Liver (tissue), 9 donors: ENCODE results near the gene C1QTNF3. TPM values are rescaled to one million over a fixed set of nuclear protein-coding genes. Genes with fewer than 3 reads are reported as not detected.

ENCODE experiments used
- DNase-seq: peaks from one replicate; pipeline ENCODE4 v3.0.0-alpha.2; 2017; ENCODE audit warnings: low spot score
- H3K27ac ChIP-seq, 2 donors: one replicate each; pipeline ENCODE4 v1.7.0; 2013; ENCODE audit warnings: inconsistent platforms in 2 of 2, low read length in 2 of 2, control low read depth in 1 of 2, low read depth in 1 of 2, mild to moderate bottlenecking in 1 of 2
- H3K27me3 ChIP-seq, 4 donors: one replicate each; pipeline versions ENCODE4 v1.6.1 to v1.7.0; 2013; ENCODE audit warnings: low read length in 3 of 4, inconsistent platforms in 1 of 4, mild to moderate bottlenecking in 1 of 4, moderate library complexity in 1 of 4; ENCODE audit not compliant: control insufficient read depth in 4 of 4, insufficient read depth in 4 of 4
- H3K36me3 ChIP-seq, 4 donors: one replicate each; pipeline versions ENCODE4 v1.6.1 to v1.7.0; 2013; ENCODE audit warnings: low read length in 3 of 4, mild to moderate bottlenecking in 3 of 4, low read depth in 1 of 4, moderate library complexity in 1 of 4; ENCODE audit not compliant: control insufficient read depth in 4 of 4, insufficient read depth in 3 of 4
- H3K4me1 ChIP-seq, 4 donors: one replicate each; pipeline versions ENCODE4 v1.6.1 to v1.7.0; 2013; ENCODE audit warnings: low read length in 3 of 4, mild to moderate bottlenecking in 3 of 4, moderate library complexity in 1 of 4; ENCODE audit not compliant: control insufficient read depth in 4 of 4, insufficient read depth in 4 of 4
- H3K4me3 ChIP-seq, 3 donors: one replicate each; pipeline versions ENCODE4 v1.6.1 to v1.7.0; 2013; ENCODE audit warnings: low read length in 3 of 3, control low read depth in 1 of 3, low read depth in 1 of 3, mild to moderate bottlenecking in 1 of 3
- H3K9ac ChIP-seq, 2 donors: one replicate each; pipeline ENCODE4 v1.7.0; 2013; ENCODE audit warnings: low read length in 2 of 2, mild to moderate bottlenecking in 2 of 2, moderate library complexity in 2 of 2, control low read depth in 1 of 2, low read depth in 1 of 2
- H3K9me3 ChIP-seq, 4 donors: one replicate each; pipeline versions ENCODE4 v1.6.1 to v1.7.0; 2013; ENCODE audit warnings: low read length in 3 of 4; ENCODE audit not compliant: control insufficient read depth in 4 of 4
- EGR1 ChIP-seq, 2 donors: IDR thresholded peaks; 2 replicates each; pipeline ENCODE4 v1.6.1; 2016 to 2018; ENCODE audit warnings: antibody characterized with exemption in 2 of 2, low read depth in 2 of 2
- FOXA1 ChIP-seq: IDR thresholded peaks from 2 replicates; pipeline ENCODE4 v1.6.1; 2016; ENCODE audit warnings: antibody characterized with exemption
- FOXA2 ChIP-seq: IDR thresholded peaks from 2 replicates; pipeline ENCODE4 v1.6.1; 2016; ENCODE audit warnings: antibody characterized with exemption
- GABPA ChIP-seq, 2 donors: IDR thresholded peaks in 1 of 2; conservative IDR thresholded peaks in 1 of 2; 2 replicates each; pipeline ENCODE4 v1.6.1; 2016; ENCODE audit warnings: antibody characterized with exemption in 2 of 2, mild to moderate bottlenecking in 1 of 2, moderate library complexity in 1 of 2
- HNF4A ChIP-seq, 2 donors: conservative IDR thresholded peaks; 2 replicates each; pipeline ENCODE4 v1.6.1; 2016; ENCODE audit warnings: antibody characterized with exemption in 2 of 2, mild to moderate bottlenecking in 2 of 2
- HNF4G ChIP-seq: IDR thresholded peaks from 2 replicates; pipeline ENCODE4 v1.6.1; 2016; ENCODE audit warnings: antibody characterized with exemption
- MAX ChIP-seq: IDR thresholded peaks from 2 replicates; pipeline ENCODE4 v1.6.1; 2016; ENCODE audit warnings: antibody characterized with exemption
- NR2F2 ChIP-seq: IDR thresholded peaks from 2 replicates; pipeline ENCODE4 v1.6.1; 2016; ENCODE audit warnings: antibody characterized with exemption
- RAD21 ChIP-seq, 2 donors: IDR thresholded peaks; 2 replicates each; pipeline ENCODE4 v1.6.1; 2016; ENCODE audit warnings: antibody characterized with exemption in 2 of 2, mild to moderate bottlenecking in 2 of 2
- RXRA ChIP-seq, 2 donors: IDR thresholded peaks; 2 replicates each; pipeline ENCODE4 v1.6.1; 2017 to 2018; ENCODE audit warnings: antibody characterized with exemption in 2 of 2, mild to moderate bottlenecking in 1 of 2
- TAF1 ChIP-seq: conservative IDR thresholded peaks from 2 replicates; pipeline ENCODE4 v1.6.1; 2016; ENCODE audit warnings: antibody characterized with exemption, mild to moderate bottlenecking
- YY1 ChIP-seq: IDR thresholded peaks from 2 replicates; pipeline ENCODE4 v1.6.1; 2016; ENCODE audit warnings: antibody characterized with exemption, mild to moderate bottlenecking
- ZBTB33 ChIP-seq: IDR thresholded peaks from 2 replicates; pipeline ENCODE4 v1.6.1; 2016; ENCODE audit warnings: antibody characterized with exemption
- WGBS: extraction: QIAGEN DNeasy Blood & Tissue Kit; methylation state at CpG from one replicate; pipeline ENCODE4 v1.1.7; 2013; 5-methylcytosine and 5-hydroxymethylcytosine counted together
- polyA plus RNA-seq, 2 donors: library from polyadenylated mRNA; stranded (reverse) in 1 of 2; unstranded in 1 of 2; fragments of 200-250 nt in 1 of 2; fragments of >200 nt in 1 of 2; fragmentation: Nextera tagmentation in 1 of 2; extraction: Ambion mirVana in 1 of 2; gene quantifications; one replicate each; pipeline versions ENCODE4 v1.2.1 to v1.2.3, GENCODE V29; 2013 to 2015
- total RNA-seq, 2 donors: library from RNA; depleted of rRNA; stranded (reverse); fragments of >200 nt; gene quantifications; one replicate each; pipeline ENCODE4 v1.2.3, GENCODE V29; 2014
- TF ChIP-seq, protein P1 (sequence below): IDR thresholded peaks from 2 replicates; pipeline ENCODE4 v1.6.1; 2016; ENCODE audit warnings: antibody characterized with exemption
- TF ChIP-seq, protein P2 (sequence below): IDR thresholded peaks from 2 replicates; pipeline ENCODE4 v1.6.1; 2016; ENCODE audit warnings: antibody characterized with exemption, mild to moderate bottlenecking
- TF ChIP-seq, protein P3 (sequence below): fragments of 150-350 bp; IDR thresholded peaks from 2 replicates; pipeline ENCODE4 v1.5.1; 2017; ENCODE audit warnings: improper control_type of control experiment, low read depth, low read length; ENCODE audit not compliant: missing input control
- donor health status: healthy.
- donor health status: healthy.
- donor health status: healthy.
- donor health status: healthy.
- donor health status: healthy.

The C1QTNF3 gene
- total and polyA plus RNA-seq, 4 donors: 0.81 to 6.2 (median 2.5) TPM

- no peaks in the 10 kb centered on the region for H3K9me3 ChIP-seq
- no peak overlapping the region for H3K4me3 ChIP-seq
- WGBS: 90% methylated on average over 4 of the region's 4 CpGs
- no peak for DNase-seq
- H3K4me1 ChIP-seq: peaks cover 0 to 66% (median 46%) of the 10 kb centered on the region in 4 donors
- H3K9ac ChIP-seq: no peak overlapping the region
- H3K27ac ChIP-seq: no peak overlapping the region
- no peak for TF ChIP-seq RAD21 (IDR thresholded peaks at IDR 0.05)
- TF ChIP-seq EGR1 (IDR thresholded peaks at IDR 0.05; ENCODE audit: low read depth in 2 of 2): no peak
- TF ChIP-seq TAF1: no peak
- no peak for TF ChIP-seq FOXA1
- TF ChIP-seq RXRA (IDR thresholded peaks at IDR 0.05): no peak
- no peak for TF ChIP-seq ZBTB33
- TF ChIP-seq, protein P1, sequence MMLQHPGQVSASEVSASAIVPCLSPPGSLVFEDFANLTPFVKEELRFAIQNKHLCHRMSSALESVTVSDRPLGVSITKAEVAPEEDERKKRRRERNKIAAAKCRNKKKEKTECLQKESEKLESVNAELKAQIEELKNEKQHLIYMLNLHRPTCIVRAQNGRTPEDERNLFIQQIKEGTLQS: no peak
- TF ChIP-seq GABPA (IDR thresholded peaks at IDR 0.05 in 1 of 2, conservative IDR thresholded peaks at IDR 0.05 in 1 of 2): no peak
- TF ChIP-seq, protein P2, sequence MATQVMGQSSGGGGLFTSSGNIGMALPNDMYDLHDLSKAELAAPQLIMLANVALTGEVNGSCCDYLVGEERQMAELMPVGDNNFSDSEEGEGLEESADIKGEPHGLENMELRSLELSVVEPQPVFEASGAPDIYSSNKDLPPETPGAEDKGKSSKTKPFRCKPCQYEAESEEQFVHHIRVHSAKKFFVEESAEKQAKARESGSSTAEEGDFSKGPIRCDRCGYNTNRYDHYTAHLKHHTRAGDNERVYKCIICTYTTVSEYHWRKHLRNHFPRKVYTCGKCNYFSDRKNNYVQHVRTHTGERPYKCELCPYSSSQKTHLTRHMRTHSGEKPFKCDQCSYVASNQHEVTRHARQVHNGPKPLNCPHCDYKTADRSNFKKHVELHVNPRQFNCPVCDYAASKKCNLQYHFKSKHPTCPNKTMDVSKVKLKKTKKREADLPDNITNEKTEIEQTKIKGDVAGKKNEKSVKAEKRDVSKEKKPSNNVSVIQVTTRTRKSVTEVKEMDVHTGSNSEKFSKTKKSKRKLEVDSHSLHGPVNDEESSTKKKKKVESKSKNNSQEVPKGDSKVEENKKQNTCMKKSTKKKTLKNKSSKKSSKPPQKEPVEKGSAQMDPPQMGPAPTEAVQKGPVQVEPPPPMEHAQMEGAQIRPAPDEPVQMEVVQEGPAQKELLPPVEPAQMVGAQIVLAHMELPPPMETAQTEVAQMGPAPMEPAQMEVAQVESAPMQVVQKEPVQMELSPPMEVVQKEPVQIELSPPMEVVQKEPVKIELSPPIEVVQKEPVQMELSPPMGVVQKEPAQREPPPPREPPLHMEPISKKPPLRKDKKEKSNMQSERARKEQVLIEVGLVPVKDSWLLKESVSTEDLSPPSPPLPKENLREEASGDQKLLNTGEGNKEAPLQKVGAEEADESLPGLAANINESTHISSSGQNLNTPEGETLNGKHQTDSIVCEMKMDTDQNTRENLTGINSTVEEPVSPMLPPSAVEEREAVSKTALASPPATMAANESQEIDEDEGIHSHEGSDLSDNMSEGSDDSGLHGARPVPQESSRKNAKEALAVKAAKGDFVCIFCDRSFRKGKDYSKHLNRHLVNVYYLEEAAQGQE: no peak
- TF ChIP-seq, protein P3, sequence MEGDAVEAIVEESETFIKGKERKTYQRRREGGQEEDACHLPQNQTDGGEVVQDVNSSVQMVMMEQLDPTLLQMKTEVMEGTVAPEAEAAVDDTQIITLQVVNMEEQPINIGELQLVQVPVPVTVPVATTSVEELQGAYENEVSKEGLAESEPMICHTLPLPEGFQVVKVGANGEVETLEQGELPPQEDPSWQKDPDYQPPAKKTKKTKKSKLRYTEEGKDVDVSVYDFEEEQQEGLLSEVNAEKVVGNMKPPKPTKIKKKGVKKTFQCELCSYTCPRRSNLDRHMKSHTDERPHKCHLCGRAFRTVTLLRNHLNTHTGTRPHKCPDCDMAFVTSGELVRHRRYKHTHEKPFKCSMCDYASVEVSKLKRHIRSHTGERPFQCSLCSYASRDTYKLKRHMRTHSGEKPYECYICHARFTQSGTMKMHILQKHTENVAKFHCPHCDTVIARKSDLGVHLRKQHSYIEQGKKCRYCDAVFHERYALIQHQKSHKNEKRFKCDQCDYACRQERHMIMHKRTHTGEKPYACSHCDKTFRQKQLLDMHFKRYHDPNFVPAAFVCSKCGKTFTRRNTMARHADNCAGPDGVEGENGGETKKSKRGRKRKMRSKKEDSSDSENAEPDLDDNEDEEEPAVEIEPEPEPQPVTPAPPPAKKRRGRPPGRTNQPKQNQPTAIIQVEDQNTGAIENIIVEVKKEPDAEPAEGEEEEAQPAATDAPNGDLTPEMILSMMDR: no peak
- TF ChIP-seq MAX: no peak
- TF ChIP-seq YY1: no peak
- no peak for TF ChIP-seq FOXA2
- TF ChIP-seq HNF4A (conservative IDR thresholded peaks at IDR 0.05): no peak
- TF ChIP-seq HNF4G: no peak
- TF ChIP-seq NR2F2: no peak
- H3K36me3 ChIP-seq: peaks cover 0 to 18% (median 5%) of the 10 kb centered on the region in 4 donors
- no peaks in the 10 kb centered on the region for H3K27me3 ChIP-seq
These were observed 39.1 kb downstream of the C1QTNF3 start for GRCh38 chr5:34003941-34004340.
